ENCODE measurements around the gene NAALADL2.

The NAALADL2 gene

DNA sequence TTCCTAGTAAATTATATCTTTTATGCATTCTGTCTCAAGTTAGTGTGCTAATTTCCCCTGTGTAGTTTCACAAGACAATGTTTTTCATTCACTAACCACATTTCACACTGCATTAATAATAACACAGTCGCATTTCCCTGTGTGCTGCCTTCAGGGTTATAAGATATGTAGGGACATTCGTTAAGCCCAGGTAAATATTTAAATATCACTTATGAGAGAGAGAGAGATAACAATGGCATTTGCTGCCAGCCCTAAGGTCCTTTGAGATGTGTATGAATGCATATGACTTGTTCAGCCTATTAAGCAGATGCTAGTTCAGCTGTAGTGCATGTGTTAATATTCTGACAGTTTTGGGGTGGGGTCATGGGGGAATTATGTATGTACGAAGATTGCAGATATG is 876.7 kb downstream of the NAALADL2 start:
- Histone ChIP-seq H4K5ac (ENCODE audit: low read length) (no peak overlapping the region), H3K4me3 (ENCODE audit: low read length) (no peak overlapping the region), H3K4me2 (ENCODE audit: low read length) (no peak overlapping the region), H3K9ac (ENCODE audit: low read length) (no peak overlapping the region), H3K79me1 (ENCODE audit: low read length) (no peaks in the 10 kb centered on the region), H3K56ac (ENCODE audit: low read length) (no peak overlapping the region), H3K4ac (ENCODE audit: low read depth, low read length) (no peak overlapping the region), H3K4me1 (ENCODE audit: control insufficient read depth, low read depth, low read length) (no peaks in the 10 kb centered on the region), H3K79me2 (ENCODE audit: control insufficient read depth, insufficient read depth, low read length) (no peaks in the 10 kb centered on the region), H2BK120ac (ENCODE audit: low read depth, low read length) (no peak overlapping the region), H3K36me3 (ENCODE audit: control insufficient read depth, insufficient read depth, low read length) (no peaks in the 10 kb centered on the region), H2BK15ac (replicated peaks; ENCODE audit: low read depth) (no peak overlapping the region), H2BK5ac (ENCODE audit: low read length) (no peak overlapping the region), H3K23ac (ENCODE audit: low read length) (no peak overlapping the region), H4K8ac (ENCODE audit: low read depth, low read length) (no peak overlapping the region), H3K18ac (ENCODE audit: low read length) (no peak overlapping the region), H3K27me3 (ENCODE audit: insufficient read depth, low read length, poor library complexity) (no peaks in the 10 kb centered on the region), H3K27ac (ENCODE audit: low read depth, low read length) (no peak overlapping the region), H2AK5ac (ENCODE audit: low read length) (no peak overlapping the region)
- no peak for DNase-seq
- no CpG with 5 or more reads among the region's 3 CpGs for WGBS (ENCODE audit: extremely low coverage, insufficient coverage, low lambda C conversion rate)

DNA sequence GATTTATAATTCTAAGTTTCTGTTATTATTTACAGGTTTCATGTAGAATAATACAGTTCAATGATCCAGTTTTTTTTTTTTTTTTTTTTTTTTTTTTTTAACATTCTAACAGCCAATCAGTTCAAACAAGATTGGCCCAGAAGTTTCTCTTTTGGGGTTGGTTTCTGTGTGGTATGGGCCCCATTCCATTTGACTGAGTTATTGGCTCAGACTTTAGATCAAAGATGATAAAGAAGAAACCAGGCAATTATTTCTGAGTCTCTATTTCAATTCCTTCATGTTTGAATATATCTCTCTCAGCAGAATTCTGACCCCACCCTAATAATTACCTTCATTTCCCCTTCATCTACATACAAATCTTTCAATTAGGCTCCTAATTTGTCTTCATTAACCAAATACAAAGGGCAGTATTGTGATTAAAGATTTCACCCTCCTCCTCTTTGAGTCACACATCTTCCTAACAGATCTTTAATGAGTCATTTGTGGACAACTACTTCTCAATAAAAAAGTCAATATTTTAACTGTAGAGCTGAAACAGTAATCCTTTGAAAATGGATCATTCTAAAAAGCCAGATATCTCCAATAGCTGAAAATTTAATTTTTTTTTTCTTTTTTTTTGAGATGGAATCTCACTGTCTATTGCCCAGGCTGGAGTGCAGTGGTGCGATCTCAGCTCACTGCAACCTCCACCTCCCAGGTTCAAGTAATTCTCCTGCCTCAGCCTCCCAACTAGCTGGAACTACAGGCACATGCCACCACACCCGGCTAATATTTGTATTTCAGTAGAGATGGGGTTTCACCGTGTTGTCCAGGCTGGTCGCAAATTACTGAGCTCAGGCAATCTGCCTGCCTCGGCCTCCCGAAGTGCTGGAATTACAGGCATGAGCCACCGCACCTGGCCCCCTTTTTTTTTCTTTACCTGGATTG is 878.8 kb downstream of the NAALADL2 start:
- no peak overlapping the region for H3K27ac ChIP-seq (ENCODE audit: low read depth, low read length)
- H3K56ac ChIP-seq (ENCODE audit: low read length) = no peak overlapping the region
- no peaks in the 10 kb centered on the region for H3K27me3 ChIP-seq (ENCODE audit: insufficient read depth, low read length, poor library complexity)
- no peaks in the 10 kb centered on the region for H3K79me1 ChIP-seq (ENCODE audit: low read length)
- H3K4me1 ChIP-seq (ENCODE audit: control insufficient read depth, low read depth, low read length) = no peaks in the 10 kb centered on the region
- no peaks in the 10 kb centered on the region for H3K79me2 ChIP-seq (ENCODE audit: control insufficient read depth, insufficient read depth, low read length)
- DNase-seq = no peak
- H3K4me2 ChIP-seq (ENCODE audit: low read length) = no peak overlapping the region
- no CpG with 5 or more reads among the region's 7 CpGs for WGBS (ENCODE audit: extremely low coverage, insufficient coverage, low lambda C conversion rate)
- no peak overlapping the region for H3K9ac ChIP-seq (ENCODE audit: low read length)
- H3K4me3 ChIP-seq (ENCODE audit: low read length) = no peak overlapping the region
- no peak overlapping the region for H3K18ac ChIP-seq (ENCODE audit: low read length)
- H2AK5ac ChIP-seq (ENCODE audit: low read length) = no peak overlapping the region
- no peak overlapping the region for H3K4ac ChIP-seq (ENCODE audit: low read depth, low read length)
- no peak overlapping the region for H4K8ac ChIP-seq (ENCODE audit: low read depth, low read length)
- H2BK5ac ChIP-seq (ENCODE audit: low read length) = no peak overlapping the region
- no peaks in the 10 kb centered on the region for H3K36me3 ChIP-seq (ENCODE audit: control insufficient read depth, insufficient read depth, low read length)
- no peak overlapping the region for H2BK120ac ChIP-seq (ENCODE audit: low read depth, low read length)
- no peak overlapping the region for H4K5ac ChIP-seq (ENCODE audit: low read length)
- no peak overlapping the region for H2BK15ac ChIP-seq (replicated peaks; ENCODE audit: low read depth)
- H3K23ac ChIP-seq (ENCODE audit: low read length) = no peak overlapping the region

GRCh38 chr3:175741951-175742350 is 882.8 kb downstream of the NAALADL2 start:
- no peaks in the 10 kb centered on the region for H3K79me2 ChIP-seq (ENCODE audit: control insufficient read depth, insufficient read depth, low read length)
- no peaks in the 10 kb centered on the region for H3K4me1 ChIP-seq (ENCODE audit: control insufficient read depth, low read depth, low read length)
- H3K9ac ChIP-seq (ENCODE audit: low read length) = no peak overlapping the region
- no peak overlapping the region for H2BK15ac ChIP-seq (replicated peaks; ENCODE audit: low read depth)
- H3K56ac ChIP-seq (ENCODE audit: low read length) = no peak overlapping the region
- H3K27ac ChIP-seq (ENCODE audit: low read depth, low read length) = no peak overlapping the region
- H2BK120ac ChIP-seq (ENCODE audit: low read depth, low read length) = no peak overlapping the region
- H3K79me1 ChIP-seq (ENCODE audit: low read length) = no peaks in the 10 kb centered on the region
- no peak overlapping the region for H3K4me2 ChIP-seq (ENCODE audit: low read length)
- no peak overlapping the region for H3K4ac ChIP-seq (ENCODE audit: low read depth, low read length)
- no peaks in the 10 kb centered on the region for H3K27me3 ChIP-seq (ENCODE audit: insufficient read depth, low read length, poor library complexity)
- no peak overlapping the region for H4K5ac ChIP-seq (ENCODE audit: low read length)
- no peak overlapping the region for H2BK5ac ChIP-seq (ENCODE audit: low read length)
- peak; percentile 53 for DNase-seq
- no peak overlapping the region for H3K18ac ChIP-seq (ENCODE audit: low read length)
- H2AK5ac ChIP-seq (ENCODE audit: low read length) = no peak overlapping the region
- H4K8ac ChIP-seq (ENCODE audit: low read depth, low read length) = no peak overlapping the region
- no peak overlapping the region for H3K23ac ChIP-seq (ENCODE audit: low read length)
- H3K4me3 ChIP-seq (ENCODE audit: low read length) = no peak overlapping the region
- WGBS (ENCODE audit: extremely low coverage, insufficient coverage, low lambda C conversion rate) = no CpG with 5 or more reads among the region's 4 CpGs
- no peaks in the 10 kb centered on the region for H3K36me3 ChIP-seq (ENCODE audit: control insufficient read depth, insufficient read depth, low read length)

DNA sequence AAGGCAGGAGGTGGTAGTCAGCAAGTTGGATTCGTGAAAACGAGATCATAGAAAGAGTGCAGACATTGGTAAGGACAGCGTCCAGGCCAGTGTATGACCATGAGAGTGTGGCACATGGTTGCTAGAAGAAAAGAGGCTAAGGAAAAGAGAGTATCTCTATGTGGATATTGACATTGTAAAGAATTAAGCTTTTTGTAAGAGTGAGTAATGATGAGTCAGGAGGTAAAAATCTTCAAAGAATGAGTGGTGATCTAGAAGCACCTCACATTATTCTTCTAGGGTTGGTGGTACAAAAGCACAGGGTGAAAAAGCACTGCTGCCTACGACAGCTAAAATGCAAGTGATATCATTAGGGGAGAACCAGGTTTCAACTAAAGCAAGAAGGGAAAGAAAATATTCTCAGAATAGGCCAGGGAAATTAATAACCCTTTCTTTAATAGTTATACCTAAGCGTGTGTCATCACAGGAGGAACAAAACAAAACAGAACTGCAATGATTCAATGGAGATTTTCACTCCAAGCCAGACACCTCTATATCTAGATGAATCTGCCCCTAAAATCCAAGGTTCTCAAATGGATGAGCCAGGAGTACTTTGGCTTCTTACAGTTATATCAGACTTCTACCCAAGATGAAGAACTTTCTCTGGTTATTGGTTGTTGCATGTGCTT is 884.7 kb downstream of the NAALADL2 start:
- Histone ChIP-seq H3K79me2 (ENCODE audit: control insufficient read depth, insufficient read depth, low read length) (no peaks in the 10 kb centered on the region), H3K36me3 (ENCODE audit: control insufficient read depth, insufficient read depth, low read length) (no peaks in the 10 kb centered on the region), H4K8ac (ENCODE audit: low read depth, low read length) (no peak overlapping the region), H3K4me2 (ENCODE audit: low read length) (no peak overlapping the region), H2AK5ac (ENCODE audit: low read length) (no peak overlapping the region), H3K4me1 (ENCODE audit: control insufficient read depth, low read depth, low read length) (no peaks in the 10 kb centered on the region), H4K5ac (ENCODE audit: low read length) (no peak overlapping the region), H3K4ac (ENCODE audit: low read depth, low read length) (no peak overlapping the region), H3K79me1 (ENCODE audit: low read length) (no peaks in the 10 kb centered on the region), H2BK120ac (ENCODE audit: low read depth, low read length) (no peak overlapping the region), H3K27me3 (ENCODE audit: insufficient read depth, low read length, poor library complexity) (no peaks in the 10 kb centered on the region), H3K18ac (ENCODE audit: low read length) (no peak overlapping the region), H3K23ac (ENCODE audit: low read length) (no peak overlapping the region), H3K56ac (ENCODE audit: low read length) (no peak overlapping the region), H3K27ac (ENCODE audit: low read depth, low read length) (no peak overlapping the region), H3K4me3 (ENCODE audit: low read length) (no peak overlapping the region), H2BK15ac (replicated peaks; ENCODE audit: low read depth) (peak overlapping the region; percentile 36), H2BK5ac (ENCODE audit: low read length) (no peak overlapping the region), H3K9ac (ENCODE audit: low read length) (no peak overlapping the region)
- DNase-seq = peak; percentile 28
- no CpG with 5 or more reads among the region's 5 CpGs for WGBS (ENCODE audit: extremely low coverage, insufficient coverage, low lambda C conversion rate)

- Histone ChIP-seq H3K23ac (ENCODE audit: low read length) (no peak overlapping the region), H2BK120ac (ENCODE audit: low read depth, low read length) (peak overlapping the region; percentile 82), H3K4me1 (ENCODE audit: control insufficient read depth, low read depth, low read length) (no peaks in the 10 kb centered on the region)
These were observed 887.2 kb downstream of the NAALADL2 start for GRCh38 chr3:175746308-175746707.

More at GRCh38 chr3:175746308-175746707, 887.2 kb downstream of the NAALADL2 start:
- WGBS (ENCODE audit: extremely low coverage, insufficient coverage, low lambda C conversion rate) = no CpG with 5 or more reads among the region's 2 CpGs
- H3K27ac ChIP-seq (ENCODE audit: low read depth, low read length) = no peak overlapping the region
- H3K56ac ChIP-seq (ENCODE audit: low read length) = no peak overlapping the region
- no peak overlapping the region for H3K4ac ChIP-seq (ENCODE audit: low read depth, low read length)
- H3K79me2 ChIP-seq (ENCODE audit: control insufficient read depth, insufficient read depth, low read length) = no peaks in the 10 kb centered on the region
- no peak overlapping the region for H2BK15ac ChIP-seq (replicated peaks; ENCODE audit: low read depth)
- no peak overlapping the region for H3K18ac ChIP-seq (ENCODE audit: low read length)
- no peak overlapping the region for H4K8ac ChIP-seq (ENCODE audit: low read depth, low read length)
- DNase-seq = no peak
- no peaks in the 10 kb centered on the region for H3K36me3 ChIP-seq (ENCODE audit: control insufficient read depth, insufficient read depth, low read length)
- H3K4me2 ChIP-seq (ENCODE audit: low read length) = no peak overlapping the region
- H4K5ac ChIP-seq (ENCODE audit: low read length) = no peak overlapping the region
- no peaks in the 10 kb centered on the region for H3K79me1 ChIP-seq (ENCODE audit: low read length)
- H3K9ac ChIP-seq (ENCODE audit: low read length) = no peak overlapping the region
- no peak overlapping the region for H3K4me3 ChIP-seq (ENCODE audit: low read length)
- no peak overlapping the region for H2AK5ac ChIP-seq (ENCODE audit: low read length)
- no peaks in the 10 kb centered on the region for H3K27me3 ChIP-seq (ENCODE audit: insufficient read depth, low read length, poor library complexity)
- H2BK5ac ChIP-seq (ENCODE audit: low read length) = no peak overlapping the region

Data from mesendoderm (in vitro differentiated cells).